ENCODE measurements around the gene C2CD2. TPM values are rescaled to one million over a fixed set of nuclear protein-coding genes. Genes with fewer than 3 reads are reported as not detected.

Gene C2CD2
- total RNA-seq, 1 experiment from 2014 or later, result 50.4 TPM

DNA sequence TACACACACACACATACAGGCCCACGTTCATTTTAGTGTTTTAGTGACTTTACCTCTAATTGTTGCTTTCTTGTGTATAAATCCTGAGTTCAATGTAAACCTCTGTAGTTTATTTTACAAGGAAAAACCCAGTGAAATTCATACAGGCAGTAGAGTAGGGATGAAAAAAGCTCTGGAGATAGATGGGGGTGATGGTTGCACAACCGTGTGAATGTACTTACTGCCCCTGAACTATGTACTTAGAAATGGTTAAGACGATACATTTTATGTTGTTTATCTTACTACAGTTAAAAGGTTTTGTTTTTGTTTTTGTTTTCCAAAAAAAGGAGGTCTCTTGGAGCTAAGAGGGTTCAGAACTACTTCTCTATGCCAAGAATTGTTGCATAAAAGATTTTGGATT lies 45.0 kb downstream of the C2CD2 start:
- Histone ChIP-seq H3K4me1 (ENCODE audit: insufficient read depth, low read length) (no peaks in the 10 kb centered on the region), H2AFZ (ENCODE audit: low read length) (no peak overlapping the region), H3K9me3 (ENCODE audit: low read length) (no peaks in the 10 kb centered on the region), H3K36me3 (ENCODE audit: low read depth, low read length) (peaks cover 62% of the 10 kb centered on the region), H3K4me3 (ENCODE audit: low read length) (no peak overlapping the region), H3K9ac (ENCODE audit: low read length) (no peak overlapping the region), H3K27ac (ENCODE audit: low read length) (no peak overlapping the region), H3F3A (ENCODE audit: low read length, unreplicated experiment) (no peaks in the 10 kb centered on the region), H3K9me2 (replicated peaks; ENCODE audit: low read length) (no peaks in the 10 kb centered on the region), H3K4me2 (ENCODE audit: low read length) (no peak overlapping the region), H3K79me2 (ENCODE audit: low read length) (no peaks in the 10 kb centered on the region), H3K27me3 (ENCODE audit: low read length) (no peaks in the 10 kb centered on the region), H4K20me1 (ENCODE audit: low read length) (no peaks in the 10 kb centered on the region)
- DNase-seq (no peak), ATAC-seq (no peak)
- TF ChIP-seq, protein P1, sequence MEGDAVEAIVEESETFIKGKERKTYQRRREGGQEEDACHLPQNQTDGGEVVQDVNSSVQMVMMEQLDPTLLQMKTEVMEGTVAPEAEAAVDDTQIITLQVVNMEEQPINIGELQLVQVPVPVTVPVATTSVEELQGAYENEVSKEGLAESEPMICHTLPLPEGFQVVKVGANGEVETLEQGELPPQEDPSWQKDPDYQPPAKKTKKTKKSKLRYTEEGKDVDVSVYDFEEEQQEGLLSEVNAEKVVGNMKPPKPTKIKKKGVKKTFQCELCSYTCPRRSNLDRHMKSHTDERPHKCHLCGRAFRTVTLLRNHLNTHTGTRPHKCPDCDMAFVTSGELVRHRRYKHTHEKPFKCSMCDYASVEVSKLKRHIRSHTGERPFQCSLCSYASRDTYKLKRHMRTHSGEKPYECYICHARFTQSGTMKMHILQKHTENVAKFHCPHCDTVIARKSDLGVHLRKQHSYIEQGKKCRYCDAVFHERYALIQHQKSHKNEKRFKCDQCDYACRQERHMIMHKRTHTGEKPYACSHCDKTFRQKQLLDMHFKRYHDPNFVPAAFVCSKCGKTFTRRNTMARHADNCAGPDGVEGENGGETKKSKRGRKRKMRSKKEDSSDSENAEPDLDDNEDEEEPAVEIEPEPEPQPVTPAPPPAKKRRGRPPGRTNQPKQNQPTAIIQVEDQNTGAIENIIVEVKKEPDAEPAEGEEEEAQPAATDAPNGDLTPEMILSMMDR (conservative IDR thresholded peaks at IDR 0.05; ENCODE audit: low read depth, low read length), result no peak
- TF ChIP-seq EZH2phosphoT487 (IDR thresholded peaks at IDR 0.05; ENCODE audit: borderline replicate concordance, low read length), result no peak
- no peak for TF ChIP-seq EZH2 (IDR thresholded peaks at IDR 0.05; ENCODE audit: low read length, unreplicated experiment)
- ChIA-PET POLR2A (ENCODE audit: unreplicated experiment) (interaction anchor here (0.6 kb wide), 1 partner anchor 606 kb away, joined by 5 read pairs; no protein-coding TSS in a partner anchor), CTCF (no interaction called here)
- intact Hi-C loops (cut with micrococcal nuclease), result no loop called here
- BruUV-seq (replicated peaks), result no TSS peak

DNA sequence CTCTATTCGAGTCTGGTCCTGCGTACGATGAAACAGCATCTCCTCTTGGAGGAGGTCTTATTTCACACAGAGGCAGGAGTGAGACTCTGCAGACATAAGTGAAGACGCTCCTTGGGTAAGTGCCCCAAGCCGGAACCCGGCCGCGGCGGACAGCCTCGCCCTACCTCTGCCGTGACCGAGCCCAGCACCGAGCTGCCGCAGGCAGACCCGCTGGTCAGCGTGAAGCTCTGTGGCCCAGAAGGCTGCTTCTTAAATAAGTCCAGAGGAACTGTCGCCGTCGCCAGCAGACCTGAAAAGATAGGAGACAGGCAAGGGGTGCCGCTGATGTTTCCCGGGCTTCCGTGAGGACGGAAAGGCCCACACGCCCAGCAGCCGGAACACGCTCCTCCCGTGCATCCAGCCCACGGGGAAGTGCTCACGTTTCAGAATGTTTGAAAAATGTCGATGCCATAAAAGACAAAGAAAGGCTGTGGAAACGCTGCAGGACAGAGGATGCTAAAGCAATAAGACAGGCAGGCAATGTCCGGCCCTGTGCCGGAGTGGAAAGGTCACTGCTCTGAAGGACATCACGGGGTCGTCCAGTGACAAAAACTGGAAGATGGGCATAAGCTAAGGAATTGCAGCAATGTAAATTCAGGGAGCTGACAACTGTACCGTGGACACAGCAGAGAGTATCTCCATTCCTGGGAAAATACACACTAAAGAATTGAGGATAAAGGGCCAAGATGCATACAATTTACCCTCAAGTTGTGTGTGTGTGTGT lies 46.1 kb downstream of the C2CD2 start:
- Histone ChIP-seq H2AFZ (ENCODE audit: low read length) (no peak overlapping the region), H3K27me3 (ENCODE audit: low read length) (no peaks in the 10 kb centered on the region), H3K79me2 (ENCODE audit: low read length) (no peaks in the 10 kb centered on the region), H3K4me3 (ENCODE audit: low read length) (no peak overlapping the region), H3K36me3 (ENCODE audit: low read depth, low read length) (peaks cover 58% of the 10 kb centered on the region), H3K9me2 (replicated peaks; ENCODE audit: low read length) (no peaks in the 10 kb centered on the region), H3K27ac (ENCODE audit: low read length) (no peak overlapping the region), H3F3A (ENCODE audit: low read length, unreplicated experiment) (no peaks in the 10 kb centered on the region), H3K9ac (ENCODE audit: low read length) (no peak overlapping the region), H3K4me2 (ENCODE audit: low read length) (no peak overlapping the region), H3K9me3 (ENCODE audit: low read length) (no peaks in the 10 kb centered on the region), H3K4me1 (ENCODE audit: insufficient read depth, low read length) (no peaks in the 10 kb centered on the region), H4K20me1 (ENCODE audit: low read length) (no peaks in the 10 kb centered on the region)
- no peak for DNase-seq
- no peak for ATAC-seq
- POLR2A ChIA-PET (ENCODE audit: unreplicated experiment), result no interaction called here
- CTCF ChIA-PET, result no interaction called here
- TF ChIP-seq EZH2 (IDR thresholded peaks at IDR 0.05; ENCODE audit: low read length, unreplicated experiment) (no peak), EZH2phosphoT487 (IDR thresholded peaks at IDR 0.05; ENCODE audit: borderline replicate concordance, low read length) (no peak)
- TF ChIP-seq, protein P1 (conservative IDR thresholded peaks at IDR 0.05; ENCODE audit: low read depth, low read length), result no peak
- BruUV-seq (replicated peaks), result no TSS peak
- intact Hi-C loops (cut with micrococcal nuclease), result no loop called here

GRCh38 chr21:41906770-41907169 lies 47.0 kb downstream of the C2CD2 start:
- ChIA-PET POLR2A (ENCODE audit: unreplicated experiment) (no interaction called here), CTCF (no interaction called here)
- Histone ChIP-seq H3K36me3 (ENCODE audit: low read depth, low read length) (peaks cover 60% of the 10 kb centered on the region), H2AFZ (ENCODE audit: low read length) (no peak overlapping the region), H3K27ac (ENCODE audit: low read length) (no peak overlapping the region), H3K27me3 (ENCODE audit: low read length) (no peaks in the 10 kb centered on the region), H3F3A (ENCODE audit: low read length, unreplicated experiment) (no peaks in the 10 kb centered on the region), H3K79me2 (ENCODE audit: low read length) (no peaks in the 10 kb centered on the region), H3K9ac (ENCODE audit: low read length) (no peak overlapping the region), H3K4me3 (ENCODE audit: low read length) (no peak overlapping the region), H3K4me1 (ENCODE audit: insufficient read depth, low read length) (no peaks in the 10 kb centered on the region), H3K4me2 (ENCODE audit: low read length) (no peak overlapping the region), H3K9me2 (replicated peaks; ENCODE audit: low read length) (no peaks in the 10 kb centered on the region), H4K20me1 (ENCODE audit: low read length) (no peaks in the 10 kb centered on the region), H3K9me3 (ENCODE audit: low read length) (no peaks in the 10 kb centered on the region)
- DNase-seq (no peak), ATAC-seq (no peak)
- intact Hi-C loops (cut with micrococcal nuclease), result no loop called here
- TF ChIP-seq, protein P1 (conservative IDR thresholded peaks at IDR 0.05; ENCODE audit: low read depth, low read length), result no peak
- TF ChIP-seq EZH2phosphoT487 (IDR thresholded peaks at IDR 0.05; ENCODE audit: borderline replicate concordance, low read length) (no peak), EZH2 (IDR thresholded peaks at IDR 0.05; ENCODE audit: low read length, unreplicated experiment) (no peak)
- BruUV-seq (replicated peaks), result no TSS peak

Data from PC-3 (cell line).